ENCODE measurements around the gene BACE1. TPM values are rescaled to one million over a fixed set of nuclear protein-coding genes. Genes with fewer than 3 reads are reported as not detected.

Gene BACE1
- total RNA-seq, 1 donor from 2014 or later, result 32.6 TPM

GRCh38 chr11:117315285-117316196 is 515 bp downstream of the BACE1 start:
- Mint-ChIP-seq H3K4me1 (ENCODE audit: low read depth, unreplicated experiment) (peaks cover 9% of the 10 kb centered on the region), H3K27ac (ENCODE audit: unreplicated experiment) (no peak overlapping the region), H3K36me3 (ENCODE audit: low read depth, unreplicated experiment) (no peaks in the 10 kb centered on the region), H3K4me3 (ENCODE audit: unreplicated experiment) (peak overlapping the region; percentile 88), H3K27me3 (ENCODE audit: low read depth, unreplicated experiment) (no peaks in the 10 kb centered on the region), H3K9me3 (ENCODE audit: unreplicated experiment) (no peaks in the 10 kb centered on the region)
- FAIRE-seq (no peak), DNase-seq (ENCODE audit: low read depth) (no peak)
- Histone ChIP-seq H3K9me3 (ENCODE audit: insufficient read depth, low read depth, low read length) (no peaks in the 10 kb centered on the region), H3K4me3 (ENCODE audit: insufficient read depth, low read depth, low read length) (peak overlapping the region; percentile 72), H2AFZ (ENCODE audit: low read depth, low read length) (peak overlapping the region; percentile 92), H3K4me2 (ENCODE audit: low read length) (peak overlapping the region; percentile 93), H3K27ac (ENCODE audit: low read depth, low read length) (peak overlapping the region; percentile 6), H3K36me3 (ENCODE audit: insufficient read depth, low read length) (no peaks in the 10 kb centered on the region), H3K9ac (ENCODE audit: low read length) (peak overlapping the region; percentile 82), H4K20me1 (ENCODE audit: insufficient read depth, low read length) (peaks cover 28% of the 10 kb centered on the region), H3K79me2 (ENCODE audit: insufficient read depth, low read length) (peaks cover 33% of the 10 kb centered on the region), H3K27me3 (ENCODE audit: insufficient read depth, low read length) (no peaks in the 10 kb centered on the region), H3K4me1 (ENCODE audit: insufficient read depth, low read length) (peaks cover 15% of the 10 kb centered on the region)
- TF ChIP-seq EZH2 (IDR thresholded peaks at IDR 0.05; ENCODE audit: insufficient read depth, low read length) (no peak), CTCF (IDR thresholded peaks at IDR 0.05; ENCODE audit: insufficient read depth, low read depth, low read length) (no peak)

- peaks cover 15% of the 10 kb centered on the region for H3K4me1 ChIP-seq (ENCODE audit: insufficient read depth, low read length)
- no peak overlapping the region for H3K27ac Mint-ChIP-seq (ENCODE audit: unreplicated experiment)
- DNase-seq (ENCODE audit: low read depth), result no peak
- peaks cover 33% of the 10 kb centered on the region for H3K79me2 ChIP-seq (ENCODE audit: insufficient read depth, low read length)
- peak overlapping the region; percentile 1 for H3K27ac ChIP-seq (ENCODE audit: low read depth, low read length)
- peak overlapping the region; percentile 84 for H3K4me3 Mint-ChIP-seq (ENCODE audit: unreplicated experiment)
- H3K27me3 Mint-ChIP-seq (ENCODE audit: low read depth, unreplicated experiment), result no peaks in the 10 kb centered on the region
- peak overlapping the region; percentile 93 for H3K4me2 ChIP-seq (ENCODE audit: low read length)
- H3K9me3 ChIP-seq (ENCODE audit: insufficient read depth, low read depth, low read length), result no peaks in the 10 kb centered on the region
- peaks cover 9% of the 10 kb centered on the region for H3K4me1 Mint-ChIP-seq (ENCODE audit: low read depth, unreplicated experiment)
- peak overlapping the region; percentile 82 for H3K9ac ChIP-seq (ENCODE audit: low read length)
- TF ChIP-seq CTCF (IDR thresholded peaks at IDR 0.05; ENCODE audit: insufficient read depth, low read depth, low read length) (no peak), EZH2 (IDR thresholded peaks at IDR 0.05; ENCODE audit: insufficient read depth, low read length) (no peak)
- H3K9me3 Mint-ChIP-seq (ENCODE audit: unreplicated experiment), result no peaks in the 10 kb centered on the region
- no peak for FAIRE-seq
- no peaks in the 10 kb centered on the region for H3K36me3 ChIP-seq (ENCODE audit: insufficient read depth, low read length)
- H4K20me1 ChIP-seq (ENCODE audit: insufficient read depth, low read length), result peaks cover 28% of the 10 kb centered on the region
- no peaks in the 10 kb centered on the region for H3K36me3 Mint-ChIP-seq (ENCODE audit: low read depth, unreplicated experiment)
- H2AFZ ChIP-seq (ENCODE audit: low read depth, low read length), result peak overlapping the region; percentile 92
- no peaks in the 10 kb centered on the region for H3K27me3 ChIP-seq (ENCODE audit: insufficient read depth, low read length)
- peak overlapping the region; percentile 72 for H3K4me3 ChIP-seq (ENCODE audit: insufficient read depth, low read depth, low read length)
Measured at GRCh38 chr11:117314840-117315239, 1.2 kb downstream of the BACE1 start.

Data from astrocyte (in vitro differentiated cells and primary cell).